SK-N-SH (cell line): ENCODE measurements around the gene CACNA2D4. TPM values are rescaled to one million over a fixed set of nuclear protein-coding genes. Genes with fewer than 3 reads are reported as not detected.

Source experiments
- CTCF ChIA-PET: fragments of 300-600, 350-600 bp; formaldehyde crosslinking; extraction: SDS; loops from one replicate; lab custom pipeline; 2021; lab: Yijun Ruan, JAX
- POLR2A ChIA-PET: fragments of 350-600 bp; sonication (Branson Sonifier 250); formaldehyde crosslinking; extraction: SDS; loops from one replicate; lab custom pipeline; 2020; ENCODE audit warnings: antibody characterized with exemption, inconsistent platforms; lab: Yijun Ruan, JAX
- DNase-seq: peaks from one replicate; pipeline ENCODE4 v3.0.0; 2012
- H2AFZ ChIP-seq: fragments of 200-600 bp; sonication (generic); 2 replicates; pipeline ENCODE4 v1.8.1; 2016; ENCODE audit warnings: antibody characterized with exemption, mild to moderate bottlenecking, low read depth
- H3F3A ChIP-seq: fragments of 200-600 bp; sonication (generic); replicated peaks from 2 replicates; pipeline ENCODE3; 2016; ENCODE audit warnings: antibody characterized with exemption, mild to moderate bottlenecking; ENCODE audit not compliant: insufficient read depth
- H3K27ac ChIP-seq, 2 experiments: fragments of 200-500 bp in 1 of 2; fragments of 200-600 bp in 1 of 2; sonication (Bioruptor generic) in 1 of 2; sonication (generic), shearing (Covaris generic) in 1 of 2; 2 replicates each; pipeline versions ENCODE4 v1.5.1 to v1.6.1; 2014 to 2016; ENCODE audit warnings: low read depth in 2 of 2, inconsistent platforms in 1 of 2, low read length in 1 of 2, mild to moderate bottlenecking in 1 of 2, mixed read lengths in 1 of 2
- H3K27me3 ChIP-seq: fragments of 200-600 bp; sonication (generic), shearing (Covaris generic); 2 replicates; pipeline ENCODE4 v1.6.1; 2016; ENCODE audit warnings: mixed run types; ENCODE audit not compliant: insufficient read depth
- H3K36me3 ChIP-seq, 2 experiments: fragments of 200-500 bp in 1 of 2; fragments of 200-600 bp in 1 of 2; sonication (Bioruptor generic) in 1 of 2; sonication (generic) in 1 of 2; replicated peaks in 1 of 2; 2 replicates each; pipeline versions ENCODE3 to v1.5.1; 2014 to 2016; ENCODE audit warnings: low read length in 1 of 2, mild to moderate bottlenecking in 1 of 2; ENCODE audit not compliant: insufficient read depth in 2 of 2, control insufficient read depth in 1 of 2
- H3K4me1 ChIP-seq, 2 experiments: fragments of 200-500 bp in 1 of 2; fragments of 200-600 bp in 1 of 2; sonication (Bioruptor generic) in 1 of 2; sonication (generic), shearing (Covaris generic) in 1 of 2; 2 replicates each; pipeline versions ENCODE4 v1.5.1 to v1.6.1; 2014 to 2016; ENCODE audit warnings: low read depth in 1 of 2, low read length in 1 of 2, mixed run types in 1 of 2; ENCODE audit not compliant: insufficient read depth in 2 of 2, control insufficient read depth in 1 of 2
- H3K4me2 ChIP-seq: fragments of 200-600 bp; sonication (generic), shearing (Covaris generic); 2 replicates; pipeline ENCODE4 v1.6.1; 2017; ENCODE audit warnings: mixed run types
- H3K4me3 ChIP-seq, 2 experiments: fragments of 200-500 bp in 1 of 2; fragments of 200-600 bp in 1 of 2; sonication (Bioruptor generic) in 1 of 2; sonication (generic), shearing (Covaris generic) in 1 of 2; 2 replicates each; pipeline versions ENCODE4 v1.5.1 to v1.8.1; 2014 to 2016; ENCODE audit warnings: low read depth in 2 of 2, inconsistent platforms in 1 of 2, low read length in 1 of 2, mild to moderate bottlenecking in 1 of 2, mixed read lengths in 1 of 2, moderate library complexity in 1 of 2
- H3K79me2 ChIP-seq: fragments of 200-600 bp; sonication (generic); 2 replicates; pipeline ENCODE4 v1.8.1; 2017; ENCODE audit warnings: mild to moderate bottlenecking; ENCODE audit not compliant: insufficient read depth
- H3K9ac ChIP-seq: fragments of 200-600 bp; sonication (generic); 2 replicates; pipeline ENCODE4 v1.6.1; 2017; ENCODE audit warnings: mixed run types
- H3K9me2 ChIP-seq: fragments of 200-600 bp; sonication (generic); 2 replicates; pipeline ENCODE4 v1.6.1; 2017; ENCODE audit warnings: mixed run types
- H3K9me3 ChIP-seq: fragments of 200-600 bp; sonication (generic); 2 replicates; pipeline ENCODE4 v1.6.1; 2017; ENCODE audit warnings: mixed run types, mild to moderate bottlenecking, moderate library complexity
- H4K20me1 ChIP-seq: fragments of 200-600 bp; sonication (generic); 2 replicates; pipeline ENCODE4 v1.6.1; 2017; ENCODE audit warnings: mild to moderate bottlenecking, mixed run types; ENCODE audit not compliant: insufficient read depth
- CHD2 ChIP-seq: fragments of 150-350 bp; IDR thresholded peaks from 2 replicates; pipeline ENCODE4 v1.6.1; 2018; ENCODE audit warnings: low read length; ENCODE audit not compliant: partially characterized antibody
- ELF1 ChIP-seq: IDR thresholded peaks from 2 replicates; pipeline ENCODE4 v1.4.0; 2012
- EP300 ChIP-seq, 2 experiments: IDR thresholded peaks; 2 replicates each; pipeline versions ENCODE4 v1.4.0 to v1.6.1; 2012; ENCODE audit warnings: borderline replicate concordance in 1 of 2, low read depth in 1 of 2, low read length in 1 of 2
- EZH2phosphoT487 ChIP-seq: fragments of 200-600 bp; sonication (generic); IDR thresholded peaks from 2 replicates; pipeline ENCODE4 v1.6.1; 2017; ENCODE audit warnings: low read depth, mixed run types, mild to moderate bottlenecking, antibody characterized with exemption, moderate library complexity, borderline replicate concordance
- FOSL2 ChIP-seq: IDR thresholded peaks from 2 replicates; pipeline ENCODE4 v1.4.0; 2012; ENCODE audit warnings: low read depth, mild to moderate bottlenecking, moderate library complexity, borderline replicate concordance
- FOXJ3 ChIP-seq: sonication (generic); formaldehyde crosslinking; IDR thresholded peaks from 2 replicates; pipeline ENCODE4 v1.5.1; 2020; ENCODE audit warnings: mild to moderate bottlenecking, missing genetic modification reagents
- GABPA ChIP-seq: IDR thresholded peaks from 2 replicates; pipeline ENCODE4 v1.4.0; 2012; ENCODE audit warnings: low read depth, mild to moderate bottlenecking
- GATA2 ChIP-seq: sonication (generic); formaldehyde crosslinking; IDR thresholded peaks from 2 replicates; pipeline ENCODE4 v1.5.0; 2020; ENCODE audit warnings: mild to moderate bottlenecking, missing genetic modification reagents
- MEF2A ChIP-seq: IDR thresholded peaks from 2 replicates; pipeline ENCODE4 v1.4.0; 2012; ENCODE audit warnings: low read depth, borderline replicate concordance
- NFIC ChIP-seq: IDR thresholded peaks from 2 replicates; pipeline ENCODE4 v1.4.0; 2012; ENCODE audit warnings: borderline replicate concordance
- NRF1 ChIP-seq: IDR thresholded peaks from 2 replicates; pipeline ENCODE4 v1.6.1; 2012; ENCODE audit warnings: low read depth, mild to moderate bottlenecking, low read length
- POLR2AphosphoS5 ChIP-seq: IDR thresholded peaks from 2 replicates; pipeline ENCODE4 v1.6.1; 2012; ENCODE audit warnings: low read depth, low read length
- RAD21 ChIP-seq: IDR thresholded peaks from 2 replicates; pipeline ENCODE4 v1.6.1; 2012; ENCODE audit warnings: mild to moderate bottlenecking, low read length
- RCOR1 ChIP-seq: fragments of 150-350 bp; IDR thresholded peaks from 2 replicates; pipeline ENCODE4 v1.6.1; 2017; ENCODE audit warnings: antibody characterized with exemption, low read length
- RXRA ChIP-seq: IDR thresholded peaks from 2 replicates; pipeline ENCODE4 v1.4.0; 2012; ENCODE audit warnings: low read depth, mild to moderate bottlenecking, borderline replicate concordance
- SIN3A ChIP-seq: IDR thresholded peaks from 2 replicates; pipeline ENCODE4 v1.6.1; 2012; ENCODE audit warnings: low read depth, mild to moderate bottlenecking, low read length, moderate library complexity, borderline replicate concordance
- SMC3 ChIP-seq: IDR thresholded peaks from 2 replicates; pipeline ENCODE4 v1.6.1; 2012; ENCODE audit warnings: low read depth, low read length, improper control_type of control experiment
- TEAD4 ChIP-seq: IDR thresholded peaks from 2 replicates; pipeline ENCODE4 v1.4.0; 2012; ENCODE audit warnings: mild to moderate bottlenecking, borderline replicate concordance; ENCODE audit not compliant: insufficient read depth
- USF2 ChIP-seq: fragments of 150-350 bp; IDR thresholded peaks from 2 replicates; pipeline ENCODE4 v1.6.1; 2017; ENCODE audit warnings: antibody characterized with exemption, low read length, low read depth, borderline replicate concordance
- YY1 ChIP-seq: IDR thresholded peaks from 2 replicates; pipeline ENCODE4 v1.4.0; 2012; ENCODE audit warnings: low read depth, mild to moderate bottlenecking
- WGBS: methylation state at CpG from one replicate; pipeline ENCODE4 v1.1.6; 2017; ENCODE audit warnings: low lambda C conversion rate; 5-methylcytosine and 5-hydroxymethylcytosine counted together
- polyA plus RNA-seq, 3 experiments: library from polyadenylated mRNA; depleted of rRNA; stranded (reverse); fragments of >200 nt; gene quantifications; 2 replicates each; pipeline ENCODE4 v1.2.3, GENCODE V29; 2012
- TF ChIP-seq, protein P1 (sequence below): IDR thresholded peaks from 2 replicates; pipeline ENCODE4; 2012
- TF ChIP-seq, protein P2 (sequence below): IDR thresholded peaks from 2 replicates; pipeline ENCODE4 v1.6.1; 2012; ENCODE audit warnings: mild to moderate bottlenecking, low read depth, low read length, moderate library complexity
- TF ChIP-seq, protein P3 (sequence below): IDR thresholded peaks from 2 replicates; pipeline ENCODE4 v1.4.0; 2012; ENCODE audit warnings: low read depth

Gene CACNA2D4
- polyA plus RNA-seq, 1 of the 3 experiments (the other 2 are of a cell fraction): 0.02 TPM

GRCh38 chr12:1881301-1881700 lies 37.2 kb downstream of the CACNA2D4 start:
- no peaks in the 10 kb centered on the region for H3F3A ChIP-seq
- no peaks in the 10 kb centered on the region for H4K20me1 ChIP-seq
- ChIA-PET POLR2A (no interaction called here), CTCF (no interaction called here)
- no peaks in the 10 kb centered on the region for H3K4me1 ChIP-seq
- no peak overlapping the region for H2AFZ ChIP-seq
- H3K4me3 ChIP-seq: no peak overlapping the region
- H3K79me2 ChIP-seq: no peaks in the 10 kb centered on the region
- H3K9me3 ChIP-seq: no peaks in the 10 kb centered on the region
- H3K36me3 ChIP-seq: no peaks in the 10 kb centered on the region
- TF ChIP-seq GATA2 (CRISPR knock-in tag) (no peak), TEAD4 (no peak), SIN3A (no peak), EZH2phosphoT487 (no peak), RCOR1 (no peak), MEF2A (no peak), RXRA (no peak), GABPA (no peak), YY1 (no peak), CHD2 (no peak), ELF1 (no peak), NRF1 (no peak), EP300 (IDR thresholded peaks at IDR 0.05; ENCODE audit: borderline replicate concordance in 1 of 2, low read depth in 1 of 2, low read length in 1 of 2) (no peak)
- TF ChIP-seq, protein P1, sequence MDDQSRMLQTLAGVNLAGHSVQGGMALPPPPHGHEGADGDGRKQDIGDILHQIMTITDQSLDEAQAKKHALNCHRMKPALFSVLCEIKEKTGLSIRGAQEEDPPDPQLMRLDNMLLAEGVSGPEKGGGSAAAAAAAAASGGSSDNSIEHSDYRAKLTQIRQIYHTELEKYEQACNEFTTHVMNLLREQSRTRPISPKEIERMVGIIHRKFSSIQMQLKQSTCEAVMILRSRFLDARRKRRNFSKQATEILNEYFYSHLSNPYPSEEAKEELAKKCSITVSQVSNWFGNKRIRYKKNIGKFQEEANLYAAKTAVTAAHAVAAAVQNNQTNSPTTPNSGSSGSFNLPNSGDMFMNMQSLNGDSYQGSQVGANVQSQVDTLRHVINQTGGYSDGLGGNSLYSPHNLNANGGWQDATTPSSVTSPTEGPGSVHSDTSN: no peak
- no peak for DNase-seq
- H3K9me2 ChIP-seq: no peaks in the 10 kb centered on the region
- 41% methylated on average over 5 of the region's 8 CpGs for WGBS
- no peak overlapping the region for H3K9ac ChIP-seq
- peaks cover 5% of the 10 kb centered on the region; the same call in 1 of the 2 replicates for H3K27me3 ChIP-seq
- H3K4me2 ChIP-seq: no peak overlapping the region
- no peak overlapping the region for H3K27ac ChIP-seq

- H4K20me1 ChIP-seq: no peaks in the 10 kb centered on the region
- no peaks in the 10 kb centered on the region for H3K79me2 ChIP-seq
- H3K27me3 ChIP-seq: peaks cover 6% of the 10 kb centered on the region; the same call in 1 of the 2 replicates
- DNase-seq: peak; percentile 2
- H3F3A ChIP-seq: no peaks in the 10 kb centered on the region
- no peaks in the 10 kb centered on the region for H3K9me3 ChIP-seq
- ChIA-PET POLR2A (no interaction called here), CTCF (no interaction called here)
- no peak overlapping the region for H2AFZ ChIP-seq
- H3K36me3 ChIP-seq: no peaks in the 10 kb centered on the region
- H3K27ac ChIP-seq: no peak overlapping the region
- no peak overlapping the region for H3K4me3 ChIP-seq
- H3K9me2 ChIP-seq: no peaks in the 10 kb centered on the region
- H3K4me2 ChIP-seq: no peak overlapping the region
- no peak overlapping the region for H3K9ac ChIP-seq
- WGBS: 67% methylated on average over 7 of the region's 7 CpGs
- H3K4me1 ChIP-seq: no peaks in the 10 kb centered on the region
- TF ChIP-seq NFIC (no peak), FOXJ3 (CRISPR knock-in tag) (no peak), USF2 (no peak), ELF1 (no peak), FOSL2 (no peak), EZH2phosphoT487 (no peak), YY1 (no peak), TEAD4 (no peak), RAD21 (no peak), GABPA (no peak), SMC3 (no peak), POLR2AphosphoS5 (no peak)
- TF ChIP-seq, protein P2, sequence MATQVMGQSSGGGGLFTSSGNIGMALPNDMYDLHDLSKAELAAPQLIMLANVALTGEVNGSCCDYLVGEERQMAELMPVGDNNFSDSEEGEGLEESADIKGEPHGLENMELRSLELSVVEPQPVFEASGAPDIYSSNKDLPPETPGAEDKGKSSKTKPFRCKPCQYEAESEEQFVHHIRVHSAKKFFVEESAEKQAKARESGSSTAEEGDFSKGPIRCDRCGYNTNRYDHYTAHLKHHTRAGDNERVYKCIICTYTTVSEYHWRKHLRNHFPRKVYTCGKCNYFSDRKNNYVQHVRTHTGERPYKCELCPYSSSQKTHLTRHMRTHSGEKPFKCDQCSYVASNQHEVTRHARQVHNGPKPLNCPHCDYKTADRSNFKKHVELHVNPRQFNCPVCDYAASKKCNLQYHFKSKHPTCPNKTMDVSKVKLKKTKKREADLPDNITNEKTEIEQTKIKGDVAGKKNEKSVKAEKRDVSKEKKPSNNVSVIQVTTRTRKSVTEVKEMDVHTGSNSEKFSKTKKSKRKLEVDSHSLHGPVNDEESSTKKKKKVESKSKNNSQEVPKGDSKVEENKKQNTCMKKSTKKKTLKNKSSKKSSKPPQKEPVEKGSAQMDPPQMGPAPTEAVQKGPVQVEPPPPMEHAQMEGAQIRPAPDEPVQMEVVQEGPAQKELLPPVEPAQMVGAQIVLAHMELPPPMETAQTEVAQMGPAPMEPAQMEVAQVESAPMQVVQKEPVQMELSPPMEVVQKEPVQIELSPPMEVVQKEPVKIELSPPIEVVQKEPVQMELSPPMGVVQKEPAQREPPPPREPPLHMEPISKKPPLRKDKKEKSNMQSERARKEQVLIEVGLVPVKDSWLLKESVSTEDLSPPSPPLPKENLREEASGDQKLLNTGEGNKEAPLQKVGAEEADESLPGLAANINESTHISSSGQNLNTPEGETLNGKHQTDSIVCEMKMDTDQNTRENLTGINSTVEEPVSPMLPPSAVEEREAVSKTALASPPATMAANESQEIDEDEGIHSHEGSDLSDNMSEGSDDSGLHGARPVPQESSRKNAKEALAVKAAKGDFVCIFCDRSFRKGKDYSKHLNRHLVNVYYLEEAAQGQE: no peak
- TF ChIP-seq, protein P3, sequence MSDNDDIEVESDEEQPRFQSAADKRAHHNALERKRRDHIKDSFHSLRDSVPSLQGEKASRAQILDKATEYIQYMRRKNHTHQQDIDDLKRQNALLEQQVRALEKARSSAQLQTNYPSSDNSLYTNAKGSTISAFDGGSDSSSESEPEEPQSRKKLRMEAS: no peak
Measured at GRCh38 chr12:1880876-1881275, 37.6 kb downstream of the CACNA2D4 start.
